ENCODE measurements around the gene G0S2. TPM values are rescaled to one million over a fixed set of nuclear protein-coding genes. Genes with fewer than 3 reads are reported as not detected.

The G0S2 gene, protein sequence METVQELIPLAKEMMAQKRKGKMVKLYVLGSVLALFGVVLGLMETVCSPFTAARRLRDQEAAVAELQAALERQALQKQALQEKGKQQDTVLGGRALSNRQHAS
- total RNA-seq = 1,000 to 10,000 TPM in 3 of 4 donors, 100 to 1,000 TPM in 1; 423 to 6,912 (median 1,538) TPM

DNA sequence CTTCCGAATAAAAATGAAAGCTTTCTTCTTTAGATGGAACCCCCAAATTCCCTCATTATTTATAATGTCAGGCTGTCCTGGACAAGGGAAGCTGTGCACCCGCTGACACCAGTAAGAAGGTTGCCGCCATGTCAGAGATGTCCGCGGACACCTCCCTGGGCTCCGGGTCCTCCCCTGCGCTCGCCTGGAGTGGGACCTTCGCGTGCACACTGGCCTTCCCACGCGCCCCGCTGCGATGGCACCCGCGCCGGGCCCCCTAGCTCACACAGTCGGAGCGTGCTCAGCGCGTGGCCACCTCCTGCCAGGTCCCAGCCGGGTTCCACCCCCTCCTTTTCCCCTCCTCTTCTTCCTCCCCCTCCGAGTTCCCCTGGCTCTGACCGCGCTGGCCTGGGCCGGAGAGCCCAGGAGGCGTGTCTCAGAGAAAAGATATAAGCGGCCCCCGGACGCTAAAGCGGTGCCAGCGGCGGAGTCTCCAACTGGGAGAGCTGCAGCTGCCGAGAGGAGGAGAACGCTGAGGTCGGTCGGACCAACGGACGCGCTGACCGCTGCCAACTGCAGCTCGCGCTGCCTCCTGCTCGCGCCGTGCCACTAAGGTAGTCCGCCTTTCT is at the start of gene G0S2:
Gene G0S2 (plus strand): TSS at position 456 of the 608 bp plus-strand sequence. CDS start 273 bp downstream, outside the sequence.
- ATAC-seq (ENCODE audit: low FRiP score) (peak; percentile 42), DNase-seq (ENCODE audit: low spot score) (no peak)
- TF ChIP-seq, protein P1, sequence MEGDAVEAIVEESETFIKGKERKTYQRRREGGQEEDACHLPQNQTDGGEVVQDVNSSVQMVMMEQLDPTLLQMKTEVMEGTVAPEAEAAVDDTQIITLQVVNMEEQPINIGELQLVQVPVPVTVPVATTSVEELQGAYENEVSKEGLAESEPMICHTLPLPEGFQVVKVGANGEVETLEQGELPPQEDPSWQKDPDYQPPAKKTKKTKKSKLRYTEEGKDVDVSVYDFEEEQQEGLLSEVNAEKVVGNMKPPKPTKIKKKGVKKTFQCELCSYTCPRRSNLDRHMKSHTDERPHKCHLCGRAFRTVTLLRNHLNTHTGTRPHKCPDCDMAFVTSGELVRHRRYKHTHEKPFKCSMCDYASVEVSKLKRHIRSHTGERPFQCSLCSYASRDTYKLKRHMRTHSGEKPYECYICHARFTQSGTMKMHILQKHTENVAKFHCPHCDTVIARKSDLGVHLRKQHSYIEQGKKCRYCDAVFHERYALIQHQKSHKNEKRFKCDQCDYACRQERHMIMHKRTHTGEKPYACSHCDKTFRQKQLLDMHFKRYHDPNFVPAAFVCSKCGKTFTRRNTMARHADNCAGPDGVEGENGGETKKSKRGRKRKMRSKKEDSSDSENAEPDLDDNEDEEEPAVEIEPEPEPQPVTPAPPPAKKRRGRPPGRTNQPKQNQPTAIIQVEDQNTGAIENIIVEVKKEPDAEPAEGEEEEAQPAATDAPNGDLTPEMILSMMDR (IDR thresholded peaks at IDR 0.05) = no peak

DNA sequence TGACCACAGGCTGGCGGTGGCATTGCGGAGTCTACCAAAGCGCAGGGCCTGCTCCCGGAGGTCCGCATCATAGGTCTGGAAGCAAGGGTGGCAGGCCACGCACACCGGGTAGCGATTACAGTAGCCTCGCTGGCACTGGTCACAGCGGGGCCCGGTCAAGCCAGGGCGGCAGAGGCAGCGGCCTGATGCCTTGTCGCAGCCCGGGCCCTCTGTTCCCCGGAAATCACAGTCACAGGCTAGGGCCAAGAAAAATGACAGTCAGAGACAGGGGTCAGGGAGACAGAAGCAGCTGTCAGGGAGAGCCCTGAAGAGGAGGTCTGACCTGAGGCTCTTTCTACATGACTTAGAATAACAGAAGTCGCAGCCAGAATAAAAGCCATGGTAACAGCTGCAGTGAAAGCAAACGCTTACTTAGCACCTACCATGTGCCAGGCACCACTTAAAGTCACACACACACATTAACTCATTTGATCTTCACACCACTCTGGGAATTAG is 49.4 kb upstream of the G0S2 start:
- DNase-seq (ENCODE audit: low spot score) (no peak), ATAC-seq (ENCODE audit: low FRiP score) (no peak)
- TF ChIP-seq, protein P1 (IDR thresholded peaks at IDR 0.05) = no peak

DNA sequence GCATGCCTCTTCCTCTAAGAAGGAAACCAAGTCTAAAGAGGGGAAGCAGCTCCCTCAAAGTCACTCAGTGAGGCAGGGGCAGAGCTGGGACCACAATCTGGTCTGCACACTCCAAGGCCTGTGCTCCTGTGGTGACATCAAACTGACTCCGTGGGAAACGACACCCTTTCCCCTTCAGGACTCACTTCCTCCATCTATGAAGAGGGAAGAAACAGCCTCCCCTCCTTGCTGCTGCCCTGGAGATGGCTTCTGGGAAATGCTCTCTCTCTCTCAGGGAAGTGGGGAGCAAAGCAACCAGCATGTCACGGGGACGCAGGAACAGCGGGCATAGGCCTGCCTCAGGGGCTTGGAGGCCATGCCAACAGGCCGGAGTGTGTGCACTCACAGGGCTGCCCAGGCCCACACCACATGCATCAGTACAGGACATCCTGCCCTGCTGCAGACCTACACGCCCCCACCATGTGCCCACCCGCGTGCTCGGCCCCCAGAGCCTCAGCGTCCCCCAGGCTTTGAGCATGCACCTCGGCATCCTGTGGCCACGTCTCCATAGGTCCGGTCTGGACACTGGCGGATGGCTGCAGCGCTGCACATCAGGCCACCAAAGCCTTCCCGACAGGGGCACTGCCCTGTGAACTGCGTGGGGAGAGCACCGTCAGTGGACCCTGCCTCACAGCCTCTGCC is 48.7 kb upstream of the G0S2 start:
- ATAC-seq (ENCODE audit: low FRiP score) = no peak
- TF ChIP-seq, protein P1 (IDR thresholded peaks at IDR 0.05) = no peak
- DNase-seq (ENCODE audit: low spot score) = no peak

DNA sequence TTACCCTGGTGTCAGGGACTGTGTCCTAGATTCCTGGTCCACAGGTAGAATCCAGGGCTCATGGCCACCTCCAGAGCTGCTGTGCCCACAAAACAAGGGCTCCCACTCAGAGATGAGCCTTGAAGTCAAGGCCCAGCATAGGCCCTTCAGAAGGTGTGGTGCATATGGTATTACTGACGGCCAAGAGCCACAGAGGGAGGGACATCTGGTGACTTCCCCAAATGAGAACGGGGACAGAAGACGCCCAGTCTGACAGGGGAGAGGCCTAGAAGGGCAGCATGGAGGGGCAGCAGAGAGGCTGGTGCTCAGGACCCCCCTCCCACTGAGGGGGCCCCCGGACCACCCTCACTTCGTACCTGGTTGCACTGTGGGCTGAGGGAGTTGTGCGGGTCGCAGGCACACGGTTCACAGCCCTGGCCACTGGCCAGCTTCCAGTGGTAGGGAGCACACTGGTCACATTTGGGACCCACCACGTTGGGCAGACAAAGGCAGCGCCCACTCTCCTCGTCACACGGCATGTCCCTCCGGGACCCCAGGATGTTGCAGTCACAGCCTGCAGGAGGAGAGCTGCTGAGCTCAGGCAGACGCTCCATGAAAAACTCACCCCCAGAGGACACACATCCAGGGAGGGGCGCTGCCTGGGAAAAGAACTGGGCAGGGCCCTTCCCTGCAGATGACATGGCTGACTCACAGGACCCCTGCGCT is 48.0 kb upstream of the G0S2 start:
- TF ChIP-seq, protein P1 (IDR thresholded peaks at IDR 0.05) = no peak
- ATAC-seq (ENCODE audit: low FRiP score) = no peak
- DNase-seq (ENCODE audit: low spot score) = no peak

DNA sequence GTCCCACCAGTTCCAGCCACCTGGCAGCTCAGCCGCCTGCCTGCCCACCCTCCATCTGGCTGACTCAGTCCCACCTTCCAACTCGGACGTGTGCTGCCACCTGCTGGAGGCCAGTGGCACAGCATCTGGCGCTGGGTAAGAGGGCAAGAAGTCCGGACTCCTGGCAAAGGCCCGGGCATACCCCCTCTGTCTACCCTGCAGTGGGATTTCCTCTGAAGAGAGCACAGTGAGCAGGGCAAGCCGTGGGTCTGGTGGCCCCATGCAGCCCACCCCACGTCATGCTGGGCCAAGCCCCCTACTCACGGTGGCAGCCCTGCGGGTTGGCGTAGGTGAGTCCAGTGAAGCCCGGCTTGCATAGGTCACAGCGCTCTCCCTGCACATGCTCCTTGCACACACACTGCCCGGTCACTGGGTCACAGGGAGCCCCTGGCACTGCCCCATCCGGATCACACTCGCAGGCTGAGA is 47.4 kb upstream of the G0S2 start:
- DNase-seq (ENCODE audit: low spot score) = peak; percentile 84
- TF ChIP-seq, protein P1 (IDR thresholded peaks at IDR 0.05) = peak in 2 of 3 donors; percentile 44 to 49
- peak; percentile 70 for ATAC-seq (ENCODE audit: low FRiP score)

DNA sequence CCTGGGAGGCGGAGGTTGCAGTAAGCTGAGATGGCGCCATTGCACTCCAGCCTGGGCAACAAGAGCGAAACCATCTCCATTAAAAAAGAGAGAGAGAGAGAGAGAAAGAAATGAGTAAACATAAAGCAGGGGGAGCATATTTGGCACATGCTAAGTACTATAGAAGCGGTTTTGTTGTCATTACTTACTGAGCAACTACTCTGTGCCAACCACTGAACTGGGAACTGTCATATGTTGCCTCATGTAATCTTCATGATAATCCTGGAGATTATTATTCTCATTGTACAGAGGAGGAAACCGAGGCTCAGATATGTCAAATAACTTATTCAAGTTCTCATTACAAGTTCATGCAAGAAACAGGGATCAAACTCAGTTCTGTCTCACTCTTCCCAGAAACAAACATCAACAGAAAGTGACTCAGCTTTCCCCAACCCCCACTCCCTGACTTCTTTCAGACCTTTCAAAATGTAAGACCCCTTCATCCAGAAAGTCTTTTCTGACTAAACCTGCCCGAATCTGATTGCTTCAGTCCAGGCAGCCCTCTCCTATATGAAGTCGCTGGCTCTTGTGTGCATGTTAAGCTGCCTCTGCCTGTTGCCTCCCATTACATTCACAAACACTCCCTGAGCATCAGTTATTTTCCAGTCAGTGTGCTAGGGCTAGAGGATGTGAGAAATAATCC is 46.5 kb upstream of the G0S2 start:
- ATAC-seq (ENCODE audit: low FRiP score) (no peak), DNase-seq (ENCODE audit: low spot score) (no peak)
- TF ChIP-seq, protein P1 (IDR thresholded peaks at IDR 0.05) = no peak

All from omental fat pad (tissue), 4 donors.